Measurements from ENCODE around the gene NCSTN. TPM values are rescaled to one million over a fixed set of nuclear protein-coding genes. Genes with fewer than 3 reads are reported as not detected.

NCSTN gene
- total RNA-seq, result 105 and 123 TPM in 2 replicates

GRCh38 chr1:160342953-160343869 lies at the start of gene NCSTN, which contains the start of gene COPA:
TSS of gene NCSTN (plus strand) at chr1:160343383. CDS start at chr1:160343397, 14 bp downstream.
TSS of gene COPA (minus strand) at chr1:160343250. CDS start at chr1:160343170, 80 bp downstream.

GRCh38 chr1:160366731-160367515 lies 23.7 kb downstream of the NCSTN start, which contains the start of gene NHLH1:
TSS of gene NHLH1 (plus strand) at chr1:160367071. CDS start at chr1:160370732, 3,661 bp downstream.

DNA sequence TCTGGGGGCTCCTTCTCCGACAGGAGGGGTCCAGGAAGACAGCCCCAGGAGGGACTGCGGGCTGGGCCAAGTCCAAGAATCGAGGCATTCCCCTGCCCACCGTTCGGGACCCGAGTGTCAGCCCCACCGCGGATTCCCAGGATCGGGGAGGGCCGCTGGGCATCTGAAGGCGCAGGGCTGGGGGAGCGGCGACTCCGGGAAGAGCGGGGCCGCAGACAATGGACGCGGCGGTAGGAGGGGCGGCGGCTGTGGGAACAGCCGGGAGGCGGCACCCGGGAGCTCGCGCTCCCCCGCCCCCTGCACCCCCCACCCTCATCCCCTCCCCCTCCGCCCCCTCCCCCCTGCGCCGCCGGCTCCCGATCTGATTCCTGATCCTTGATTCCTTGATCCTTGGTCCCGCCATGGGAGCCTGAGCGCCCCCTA lies 57.1 kb downstream of the NCSTN start, which contains the start of gene VANGL2:
VANGL2 (plus strand) TSS at position 342 of the 423 bp plus-strand sequence. CDS start 15,274 bp downstream, outside the sequence.

Other genes with a start within 250 kb of the NCSTN start
- 18.1 and 23.2 TPM in 2 replicates for gene IGSF8, start 244.8 kb upstream of the NCSTN start, total RNA-seq
- 1.3 TPM in 1 of 2 replicates, not detected in the other for gene ATP1A2, start 227.6 kb upstream of the NCSTN start, total RNA-seq
- not detected in 2 replicates for gene ATP1A4, start 191.8 kb upstream of the NCSTN start, total RNA-seq
- not detected in 2 replicates for gene CASQ1, start 152.8 kb upstream of the NCSTN start, total RNA-seq
- 75.5 and 135 TPM in 2 replicates for gene PEA15, start 138.0 kb upstream of the NCSTN start, total RNA-seq
- 36.3 and 47.3 TPM in 2 replicates for gene DCAF8, start 80.8 kb upstream of the NCSTN start, total RNA-seq
- 39.0 and 41.8 TPM in 2 replicates for gene PEX19, start 58.2 kb upstream of the NCSTN start, total RNA-seq
- gene COPA, start 133 bp upstream of the NCSTN start, total RNA-seq, result 203 and 248 TPM in 2 replicates
- not detected in 2 replicates for gene NHLH1, start 23.7 kb downstream of the NCSTN start, total RNA-seq
- gene VANGL2, start 57.2 kb downstream of the NCSTN start, total RNA-seq, result 0.49 and 0.72 TPM in 2 replicates
- not detected in 2 replicates for gene SLAMF6, start 179.9 kb downstream of the NCSTN start, total RNA-seq
- not detected in 2 replicates for gene CD84, start 236.1 kb downstream of the NCSTN start, total RNA-seq